Activated T-helper 1 cell treated with anti-CD3 and anti-CD28 coated beads, Interleukin-2, amount 50 U/mL, for 16 hours (primary cell): ENCODE data around the gene DDA1.
"Not testable (repeated sequence)": the region's sequence is repeated elsewhere in the genome, so short reads cannot be mapped to it uniquely, and the experiment has no call there.

ENCODE experiments used
- DNase-seq, 2 donors: peaks; one replicate each; pipeline ENCODE4 v3.0.0-alpha.2; 2020; ENCODE audit warnings: low read depth in 1 of 2, low spot score in 1 of 2

DDA1 gene

DNA sequence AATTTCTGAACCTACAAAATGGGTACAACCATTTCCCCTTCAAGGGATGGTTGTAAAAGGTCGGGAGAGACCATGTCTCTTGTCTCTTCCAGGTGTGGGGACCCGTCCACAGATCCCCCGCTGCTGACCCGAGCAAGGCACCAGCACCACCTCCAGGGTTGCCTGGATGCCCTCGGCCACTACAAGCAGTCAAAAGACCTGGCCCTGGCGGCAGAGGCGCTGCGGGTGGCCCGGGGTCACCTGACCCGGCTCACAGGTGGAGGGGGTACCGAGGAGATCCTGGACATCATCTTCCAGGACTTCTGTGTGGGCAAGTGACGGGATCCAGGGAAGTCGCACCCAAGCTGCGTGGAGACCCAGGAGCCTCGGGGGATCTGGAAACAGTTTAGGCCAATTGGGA, 32.0 kb downstream of the DDA1 start:
- DNase-seq, result no peak

DNA sequence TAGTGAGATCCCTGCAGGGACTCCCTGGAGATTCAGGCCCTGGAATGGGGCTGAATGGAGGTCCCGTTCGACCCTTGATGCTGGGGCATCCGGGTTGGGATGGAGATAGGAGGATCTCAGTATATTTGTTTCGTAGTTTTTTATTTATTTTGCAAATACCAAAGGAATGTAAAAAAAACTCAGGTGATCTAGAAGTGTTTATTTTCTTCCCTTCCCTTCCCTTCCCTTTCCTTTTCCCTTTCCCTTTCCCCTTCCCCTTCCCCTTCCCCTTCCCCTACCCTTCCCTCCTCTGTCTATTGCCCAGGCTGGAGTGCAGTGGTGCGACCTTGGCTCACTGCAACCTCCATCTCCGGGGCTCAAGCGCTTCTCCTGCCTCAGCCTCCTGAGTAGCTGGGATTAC, 32.5 kb downstream of the DDA1 start:
- DNase-seq, result no peak

DNA sequence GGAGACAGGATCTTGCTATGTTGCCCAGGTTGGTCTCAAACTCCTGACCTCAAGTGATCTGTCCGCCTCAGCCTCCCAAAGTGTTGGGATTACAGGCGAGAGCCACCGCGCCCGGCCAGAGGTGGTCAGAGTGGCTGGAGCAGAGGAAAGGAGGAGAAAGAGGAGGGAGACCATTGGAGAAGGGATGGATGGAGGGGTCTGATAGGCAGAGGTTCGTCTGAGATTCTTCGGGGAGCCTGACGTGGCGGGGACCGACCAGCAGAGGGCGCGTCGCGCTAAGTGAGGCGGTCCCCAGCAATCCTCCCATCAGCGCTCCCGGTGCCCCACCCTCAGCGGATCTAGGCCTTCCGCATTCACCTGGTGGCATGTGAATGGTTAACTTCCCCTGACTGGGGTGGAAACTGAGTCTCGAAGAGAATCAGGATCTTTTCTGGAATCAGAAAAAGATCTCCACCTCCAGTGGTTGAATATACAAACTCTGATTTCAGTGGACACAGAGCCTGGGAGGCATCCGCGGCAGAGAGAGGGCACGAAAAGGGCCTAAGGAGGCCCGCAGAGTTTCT, 36.8 kb downstream of the DDA1 start:
- peak; percentile 68 to 71 for DNase-seq

DNA sequence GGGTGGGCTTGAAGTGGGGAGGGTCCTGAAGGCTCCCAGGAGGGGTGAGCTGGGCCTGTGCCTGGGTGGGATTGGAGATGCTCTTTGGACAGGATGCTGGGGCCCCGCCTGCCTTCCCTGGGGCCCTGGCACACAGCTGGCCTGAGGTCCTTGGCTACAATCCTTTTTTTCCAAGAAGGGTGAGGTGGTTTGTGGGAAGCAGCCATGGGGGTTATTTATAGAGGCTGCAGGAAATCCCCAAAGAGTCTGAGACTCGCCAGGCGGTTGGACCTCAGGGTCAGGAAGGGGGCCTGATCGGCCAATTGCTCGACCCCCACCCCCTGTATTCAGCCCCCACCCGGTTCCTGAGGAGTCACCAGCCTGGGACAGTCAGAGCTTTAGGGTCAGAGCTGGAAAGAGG, 38.0 kb downstream of the DDA1 start:
- DNase-seq, result no peak

DNA sequence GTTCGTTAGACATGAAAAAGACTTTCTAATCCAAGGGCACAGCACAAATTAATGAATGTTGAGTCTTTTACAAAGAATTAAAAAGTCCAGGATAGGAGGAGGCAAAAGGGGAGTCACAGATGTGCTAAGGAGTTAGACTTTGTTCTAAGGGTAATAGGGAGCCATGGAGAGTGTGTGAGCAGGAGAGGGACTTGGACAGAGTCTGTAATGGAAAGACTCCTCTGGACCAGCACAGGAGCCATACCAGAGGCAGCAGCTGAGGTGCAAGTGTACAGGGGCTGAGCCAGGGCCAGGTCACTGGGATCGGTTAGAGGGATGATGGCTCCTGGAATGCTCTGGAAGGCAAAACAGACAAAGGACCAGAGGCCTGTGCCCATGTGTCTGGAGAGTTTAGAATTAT, 38.5 kb downstream of the DDA1 start:
- DNase-seq, result no peak

DNA sequence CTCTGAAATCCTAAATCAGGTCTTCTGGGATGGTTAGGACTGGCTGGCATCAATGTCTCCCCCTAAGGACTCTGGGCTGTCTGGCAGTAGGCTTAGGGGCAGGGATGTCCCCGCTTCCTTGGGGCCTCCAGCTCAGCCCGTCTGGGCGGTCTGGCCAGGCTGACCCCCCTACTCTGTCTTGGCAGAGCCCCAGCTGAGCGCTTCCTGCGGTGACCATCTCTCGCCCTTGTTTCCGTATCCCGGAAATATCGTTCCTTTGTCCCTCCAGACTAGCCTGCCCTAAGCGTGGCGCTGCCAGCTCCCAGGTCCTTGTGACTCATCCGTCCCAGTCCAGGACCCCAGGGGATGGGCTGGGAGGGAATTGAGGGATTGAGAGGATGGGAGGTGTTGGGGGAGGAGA, 39.3 kb downstream of the DDA1 start:
- no peak for DNase-seq

DNA sequence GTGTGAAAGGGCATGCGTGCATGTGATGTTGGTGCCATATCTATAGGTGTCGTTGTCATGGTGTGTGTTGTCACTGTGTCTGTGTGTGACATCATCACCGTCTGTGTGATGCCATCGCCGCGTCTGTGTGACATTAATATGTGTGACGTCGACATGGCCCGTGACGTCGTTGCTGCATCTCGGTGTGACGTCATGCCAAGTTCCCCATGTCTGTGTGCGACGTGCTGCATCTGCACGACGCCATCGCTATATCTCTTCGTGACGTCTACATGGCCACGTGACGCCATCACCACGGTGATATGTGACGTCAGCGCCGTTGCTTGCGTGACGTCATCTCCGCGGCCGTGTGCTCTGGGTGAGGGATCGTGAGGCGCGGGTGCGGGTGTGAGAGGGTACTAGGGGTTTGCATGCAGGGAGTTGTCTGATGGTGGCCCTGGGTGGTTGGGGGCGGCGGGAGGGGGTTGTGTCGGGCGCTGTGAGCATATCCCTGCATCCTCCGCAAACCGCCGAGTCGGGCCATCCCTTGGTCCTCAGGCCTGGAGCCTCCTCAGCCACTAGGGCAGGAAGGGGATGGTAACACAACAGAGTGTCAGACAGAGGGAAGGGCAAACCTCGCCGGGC, 42.6 kb downstream of the DDA1 start:
- no peak for DNase-seq

DNA sequence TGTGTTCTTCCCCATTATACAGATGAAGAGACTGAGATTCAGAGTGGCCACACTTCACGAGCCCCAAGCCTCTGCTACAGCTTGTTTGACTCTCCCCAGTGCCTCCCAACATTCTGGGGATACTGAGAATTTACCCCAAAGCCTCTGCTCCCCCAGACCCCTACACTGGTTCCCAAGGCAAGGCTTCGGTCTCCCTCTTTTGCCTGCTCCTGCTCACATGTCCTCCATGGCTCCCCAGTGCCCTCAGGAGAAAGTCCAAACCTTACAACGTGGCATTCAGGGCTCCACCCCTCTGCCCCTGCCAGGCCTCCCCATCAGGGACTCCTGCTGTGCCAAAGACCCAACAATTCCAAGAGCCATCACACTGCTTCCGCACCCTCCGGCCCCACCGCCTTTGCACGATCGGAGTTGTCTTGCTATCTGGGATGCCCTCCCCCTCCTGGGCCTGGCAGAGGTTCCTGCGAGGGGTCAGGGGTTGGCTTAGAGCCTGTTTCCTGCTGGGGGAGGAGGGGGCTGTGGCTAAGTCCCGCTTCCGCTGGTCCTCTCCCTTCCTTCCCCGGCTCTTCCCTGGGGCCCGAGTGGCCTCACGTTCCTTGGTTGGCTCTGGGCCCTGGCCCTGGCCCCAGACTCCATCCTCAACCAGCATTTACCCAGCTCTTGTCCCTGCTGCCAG, 43.4 kb downstream of the DDA1 start:
- DNase-seq, result no peak

DNA sequence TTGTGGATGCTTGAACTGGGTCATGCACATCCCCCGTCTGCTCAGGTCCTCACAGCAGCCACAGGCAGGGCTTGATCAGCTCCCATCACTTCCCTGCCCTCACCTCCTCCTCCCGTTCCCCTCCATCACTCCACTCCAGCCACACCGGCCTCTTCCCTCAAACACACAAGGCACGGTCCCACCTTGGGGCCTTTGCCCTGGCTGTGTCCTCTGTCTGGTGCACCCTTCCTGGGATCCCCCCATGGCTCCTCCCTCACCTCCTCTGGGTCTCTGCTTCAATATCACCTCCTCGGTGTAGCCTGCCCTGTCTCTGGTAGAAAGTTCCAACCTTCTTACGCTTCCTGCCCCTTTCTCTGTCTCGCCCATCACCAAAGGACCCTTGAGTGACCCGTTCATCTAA, 44.0 kb downstream of the DDA1 start:
- no peak for DNase-seq

DNA sequence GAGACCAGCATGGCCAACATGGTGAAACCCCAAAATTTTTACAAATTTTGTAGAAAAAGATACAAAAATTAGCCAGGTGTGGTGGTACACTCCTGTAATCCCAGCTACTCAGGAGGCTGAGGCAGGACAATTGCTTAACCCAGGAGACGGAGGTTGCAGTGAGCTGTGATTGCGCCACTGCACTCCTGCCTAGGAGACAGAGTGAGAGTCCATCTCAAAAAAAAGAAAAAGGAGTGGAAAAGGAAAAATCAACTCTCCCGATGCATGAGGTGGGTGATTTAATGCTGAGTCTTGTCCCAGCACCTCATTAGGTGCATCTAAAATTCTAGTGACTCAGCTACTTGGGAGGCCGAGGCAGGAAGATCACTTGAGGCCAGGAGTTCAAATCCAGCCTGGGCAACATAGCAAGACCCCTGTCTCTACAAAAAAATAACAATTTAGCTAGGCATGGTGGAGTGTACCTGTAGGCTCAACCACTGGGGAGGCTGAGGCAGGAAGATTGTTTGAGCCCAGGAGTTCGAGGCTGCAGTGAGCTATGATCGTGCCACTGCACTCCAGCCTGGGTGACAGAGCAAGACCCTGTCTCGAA, 47.8 kb downstream of the DDA1 start:
- no peak for DNase-seq

DNA sequence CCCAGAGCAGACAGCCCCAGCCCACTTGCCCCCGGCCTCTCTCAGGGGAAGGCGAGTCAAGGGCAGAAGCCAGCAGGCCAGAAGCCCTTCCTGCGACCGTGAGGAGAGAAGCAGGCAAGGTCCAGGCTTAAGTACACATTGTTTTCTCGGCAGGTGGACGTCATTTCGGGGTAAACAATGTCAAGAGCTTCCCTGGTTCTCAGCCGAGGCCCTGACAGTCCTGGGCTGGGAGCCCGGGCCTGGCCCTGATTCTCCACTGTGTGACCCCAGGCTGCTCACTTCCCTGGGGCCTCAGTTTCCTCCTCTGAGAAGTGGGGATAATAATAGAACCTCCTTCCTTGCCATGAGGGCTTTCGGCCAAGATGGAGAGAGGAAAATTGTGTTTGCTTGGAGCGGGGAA, 48.4 kb downstream of the DDA1 start:
- no peak for DNase-seq

DNA sequence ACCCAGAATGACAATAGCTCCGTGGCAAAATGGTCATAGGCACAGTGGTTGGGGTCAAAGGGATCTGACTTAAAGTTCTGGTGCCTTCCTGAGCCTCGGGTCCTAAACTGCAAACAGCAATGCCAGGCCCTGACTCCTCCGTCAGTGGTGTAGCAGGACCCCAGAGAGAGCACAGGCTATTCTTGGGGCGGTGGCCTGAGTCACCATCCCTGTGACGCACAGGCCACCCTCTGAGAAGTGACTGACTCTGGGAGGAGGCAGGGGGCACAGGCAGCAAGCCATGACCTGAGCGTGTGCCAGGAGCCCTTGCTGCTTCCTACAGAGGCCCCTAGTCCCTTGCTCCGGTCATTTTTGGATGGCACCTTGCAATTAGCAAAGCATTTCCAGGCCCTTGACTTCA, 49.0 kb downstream of the DDA1 start:
- DNase-seq, result no peak

DNA sequence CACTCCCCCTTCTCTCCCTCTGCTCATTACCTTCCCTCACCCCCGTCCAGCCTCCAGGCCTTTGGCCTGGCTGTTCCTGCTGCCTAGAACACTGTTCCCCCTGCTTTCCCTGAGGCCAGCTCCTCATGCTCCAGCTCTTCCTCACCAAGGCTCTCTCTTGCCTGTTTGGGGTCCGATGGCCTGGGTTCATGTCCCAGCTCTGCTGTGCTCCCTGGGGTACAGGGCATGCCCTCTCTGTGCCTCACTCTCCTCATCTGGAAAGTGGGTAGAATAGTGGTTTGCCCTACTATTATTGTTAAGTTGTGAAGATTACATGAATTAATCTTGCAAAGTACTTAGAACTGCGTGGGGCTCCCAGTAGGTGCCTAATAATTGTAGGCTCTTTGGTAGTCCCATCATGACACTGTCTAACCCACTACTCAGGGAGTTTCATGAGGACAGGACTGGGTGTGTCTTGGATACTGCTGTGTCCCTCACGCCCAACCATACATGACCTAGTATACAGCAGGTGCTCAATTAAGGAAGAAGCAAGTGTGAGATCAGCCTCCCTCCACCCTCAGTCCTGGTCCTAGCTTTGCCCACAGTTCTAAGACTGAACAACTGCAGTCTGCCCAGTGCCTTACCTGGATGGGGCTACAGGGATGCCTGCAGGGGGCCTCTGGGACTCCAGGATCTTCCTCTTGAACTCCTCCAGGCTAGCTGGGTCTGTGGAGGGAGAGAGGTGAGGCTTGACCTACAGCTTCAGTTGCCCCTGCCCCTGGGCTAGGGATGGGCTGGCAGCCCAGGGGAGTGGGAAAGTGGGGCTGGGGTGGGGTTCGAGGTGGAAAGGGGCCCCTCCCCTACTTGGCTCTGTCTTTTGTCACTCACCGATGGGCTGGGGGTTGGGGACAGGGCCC, 50.8 kb downstream of the DDA1 start:
- DNase-seq, result no peak

DNA sequence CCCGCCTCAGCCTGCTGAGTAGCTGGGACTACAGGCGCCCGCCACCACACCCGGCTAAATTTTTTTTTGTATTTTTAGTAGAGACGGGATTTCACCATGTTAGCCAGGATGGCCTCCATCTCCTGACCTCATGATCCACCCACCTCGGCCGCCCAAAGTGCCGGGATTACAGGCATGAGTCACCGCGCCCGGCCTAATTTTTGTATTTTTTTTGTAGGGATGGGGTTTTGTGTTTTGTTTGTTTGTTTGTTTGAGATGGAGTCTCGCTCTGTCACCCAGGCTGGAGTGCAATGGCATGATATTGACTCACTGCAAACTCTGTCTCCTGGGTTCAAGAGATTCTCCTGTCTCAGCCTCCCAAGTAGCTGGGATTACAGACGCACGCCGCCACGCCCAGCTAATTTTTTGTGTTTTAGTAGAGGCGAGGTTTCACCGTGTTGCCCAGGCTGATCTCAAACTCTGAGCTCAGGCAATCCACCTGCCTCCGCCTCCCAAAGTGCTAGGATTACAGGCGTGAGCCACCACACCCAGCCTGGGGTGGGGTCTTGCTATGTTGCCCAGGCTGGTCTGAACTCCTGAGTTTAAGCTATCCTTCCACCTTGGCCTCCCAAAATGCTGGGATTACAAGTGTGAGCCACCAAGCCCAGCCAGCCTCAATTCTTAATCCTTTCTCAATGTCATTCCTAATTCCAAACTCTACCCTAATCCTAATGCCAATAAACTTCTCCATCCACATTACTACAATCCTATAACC, 54.7 kb downstream of the DDA1 start:
- not testable (repeated sequence) for DNase-seq

DNA sequence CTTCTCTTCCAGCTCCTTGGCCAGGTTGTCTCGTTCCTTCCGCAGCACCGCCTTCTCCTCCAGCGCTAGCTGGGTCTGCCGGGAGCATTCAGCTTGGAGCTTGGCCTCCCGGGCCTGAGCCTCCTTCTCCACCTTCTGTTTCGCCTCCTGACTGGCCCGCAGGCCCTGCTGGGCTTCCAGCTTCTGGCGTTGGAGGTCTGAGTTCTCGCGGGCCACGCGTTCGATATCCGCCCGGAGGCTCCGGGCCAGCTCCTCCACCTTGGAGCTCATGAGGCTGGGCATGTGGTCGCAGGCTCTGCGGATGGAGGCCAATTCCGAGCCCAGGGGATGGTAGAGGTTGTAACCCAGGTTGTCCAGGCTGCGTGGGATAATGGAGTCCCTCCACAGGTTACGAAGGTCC, 56.0 kb downstream of the DDA1 start:
- no peak for DNase-seq

DNA sequence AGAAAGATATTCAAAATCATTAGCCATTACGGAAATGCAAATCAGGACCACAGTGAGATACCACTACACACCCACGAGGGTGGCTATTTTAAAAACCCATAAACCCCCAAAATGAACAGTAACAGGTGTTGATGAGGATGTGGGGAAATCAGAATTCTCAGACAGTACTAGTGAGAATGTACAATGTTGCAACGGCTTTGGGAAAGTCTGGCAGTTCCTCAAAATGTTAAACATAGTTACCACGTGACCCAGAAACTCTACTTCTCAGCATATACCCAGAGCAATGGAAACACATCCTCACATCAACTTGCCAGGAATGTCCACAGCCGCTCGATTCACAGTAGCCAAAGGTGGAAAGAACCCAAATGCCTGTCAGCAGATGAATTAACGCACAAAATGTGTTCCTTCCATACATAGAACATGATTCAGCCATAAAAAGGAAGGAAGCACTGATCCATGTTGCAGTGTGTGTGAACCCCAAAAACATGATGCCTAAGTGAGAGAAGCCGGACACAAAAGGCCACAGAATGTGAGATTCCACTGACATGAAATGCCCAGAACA, 60.7 kb downstream of the DDA1 start:
- DNase-seq, result no peak
